Coronary artery (tissue), 2 donors: ENCODE data around the gene PIEZO1.
A peak's percentile ranks its signal among the peaks of the same experiment; 100 is the strongest.

Source experiments
- DNase-seq: peaks from one replicate; pipeline ENCODE4 v3.0.0-alpha.2; 2017; ENCODE audit warnings: low spot score
- H3K27ac ChIP-seq, 2 donors: fragments of 200-600 bp; sonication (generic); one replicate each; pipeline ENCODE4 v1.5.1; 2016 to 2019
- H3K4me3 ChIP-seq: fragments of 200-600 bp; sonication (generic); 2 replicates; pipeline ENCODE4 v1.5.1; 2016; ENCODE audit warnings: mild to moderate bottlenecking, moderate library complexity
- TF ChIP-seq, protein P1 (sequence below): fragments of 200-600 bp; sonication (generic); IDR thresholded peaks from one replicate; pipeline ENCODE4 v1.5.1; 2019; ENCODE audit warnings: antibody characterized with exemption

The PIEZO1 gene

DNA sequence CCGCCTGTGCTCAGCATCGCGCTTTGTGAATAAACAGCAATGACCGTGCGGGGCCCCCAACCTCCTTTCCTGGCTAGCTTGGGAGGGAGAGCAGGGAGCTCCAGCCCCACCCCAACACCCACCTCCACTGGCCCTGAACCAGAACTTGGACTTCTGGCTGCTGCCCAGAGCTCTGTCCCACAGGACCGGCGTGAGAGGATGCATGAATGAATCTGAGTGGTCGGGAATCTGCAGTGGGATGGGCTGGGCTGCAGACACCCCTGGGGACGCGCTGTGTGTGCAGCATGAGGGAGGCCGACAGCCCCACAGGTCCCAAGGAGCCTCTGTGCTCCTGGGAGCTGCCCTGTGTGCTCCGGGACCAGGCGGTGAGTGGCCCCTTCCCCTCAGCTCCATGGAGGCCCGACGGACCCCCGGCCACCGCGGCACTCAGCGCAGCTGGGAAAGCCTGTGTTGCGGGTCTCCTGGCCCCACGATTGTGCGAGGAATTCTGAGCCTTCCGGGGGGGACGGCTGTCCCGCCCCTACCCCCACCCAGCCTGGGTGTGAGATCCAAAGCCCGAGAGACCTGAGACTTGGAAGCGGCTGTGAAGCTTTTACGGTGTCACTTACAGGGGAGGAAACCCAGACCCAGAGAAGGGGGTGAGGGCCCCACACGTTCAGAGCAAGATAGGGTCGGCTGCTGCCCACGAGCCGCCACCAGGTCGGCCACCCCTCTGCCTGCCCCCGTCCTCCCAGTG is 5.4 kb downstream of the PIEZO1 start:
- Histone ChIP-seq H3K4me3 (peak overlapping the region; percentile 19), H3K27ac (peak overlapping the region in 1 of 2 donors; percentile 35)
- no peak for DNase-seq
- TF ChIP-seq, protein P1, sequence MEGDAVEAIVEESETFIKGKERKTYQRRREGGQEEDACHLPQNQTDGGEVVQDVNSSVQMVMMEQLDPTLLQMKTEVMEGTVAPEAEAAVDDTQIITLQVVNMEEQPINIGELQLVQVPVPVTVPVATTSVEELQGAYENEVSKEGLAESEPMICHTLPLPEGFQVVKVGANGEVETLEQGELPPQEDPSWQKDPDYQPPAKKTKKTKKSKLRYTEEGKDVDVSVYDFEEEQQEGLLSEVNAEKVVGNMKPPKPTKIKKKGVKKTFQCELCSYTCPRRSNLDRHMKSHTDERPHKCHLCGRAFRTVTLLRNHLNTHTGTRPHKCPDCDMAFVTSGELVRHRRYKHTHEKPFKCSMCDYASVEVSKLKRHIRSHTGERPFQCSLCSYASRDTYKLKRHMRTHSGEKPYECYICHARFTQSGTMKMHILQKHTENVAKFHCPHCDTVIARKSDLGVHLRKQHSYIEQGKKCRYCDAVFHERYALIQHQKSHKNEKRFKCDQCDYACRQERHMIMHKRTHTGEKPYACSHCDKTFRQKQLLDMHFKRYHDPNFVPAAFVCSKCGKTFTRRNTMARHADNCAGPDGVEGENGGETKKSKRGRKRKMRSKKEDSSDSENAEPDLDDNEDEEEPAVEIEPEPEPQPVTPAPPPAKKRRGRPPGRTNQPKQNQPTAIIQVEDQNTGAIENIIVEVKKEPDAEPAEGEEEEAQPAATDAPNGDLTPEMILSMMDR, result no peak

DNA sequence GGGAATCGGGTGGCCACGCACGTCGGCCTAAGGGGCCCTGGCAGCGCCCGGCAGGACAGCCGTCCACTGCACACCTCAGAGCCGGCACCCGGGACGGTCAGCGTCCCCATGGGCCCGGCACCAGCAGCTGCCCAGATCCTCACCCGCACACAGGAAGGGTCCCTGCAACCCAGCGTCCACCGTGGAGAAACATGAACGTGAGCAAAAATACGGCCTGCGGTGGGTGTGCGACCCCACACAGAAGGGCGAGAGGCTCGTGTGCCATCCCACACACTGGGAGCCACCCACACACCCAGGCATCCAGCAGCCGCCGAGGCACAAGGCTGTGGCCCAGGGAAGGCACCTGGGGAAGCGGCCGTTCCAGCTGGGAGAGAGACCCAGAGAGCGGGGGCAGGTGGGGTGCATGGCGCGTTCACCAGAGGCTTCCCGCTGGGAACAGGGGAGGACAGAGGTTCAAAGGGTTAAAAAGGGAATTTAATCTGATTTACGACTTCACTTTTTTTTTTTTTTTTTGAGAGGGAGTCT is 6.4 kb downstream of the PIEZO1 start:
- DNase-seq, result no peak
- Histone ChIP-seq H3K4me3 (no peak overlapping the region), H3K27ac (no peak overlapping the region)
- TF ChIP-seq, protein P1, result no peak

DNA sequence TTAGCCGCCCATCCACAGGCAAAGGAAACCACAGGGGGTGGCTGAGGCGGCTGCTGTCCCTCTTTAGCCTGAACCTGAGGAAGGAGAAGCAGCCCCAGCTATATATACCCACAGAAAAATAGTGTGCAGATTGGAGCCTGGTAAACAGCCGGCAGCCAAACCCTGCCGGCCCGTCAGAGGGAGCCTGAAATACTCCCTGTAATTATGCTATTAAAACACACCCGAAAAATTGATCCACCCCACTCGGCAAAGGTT is 6.8 kb downstream of the PIEZO1 start:
- TF ChIP-seq, protein P1, result no peak
- H3K27ac ChIP-seq, result no peak overlapping the region
- no peak for DNase-seq
- no peak overlapping the region for H3K4me3 ChIP-seq

DNA sequence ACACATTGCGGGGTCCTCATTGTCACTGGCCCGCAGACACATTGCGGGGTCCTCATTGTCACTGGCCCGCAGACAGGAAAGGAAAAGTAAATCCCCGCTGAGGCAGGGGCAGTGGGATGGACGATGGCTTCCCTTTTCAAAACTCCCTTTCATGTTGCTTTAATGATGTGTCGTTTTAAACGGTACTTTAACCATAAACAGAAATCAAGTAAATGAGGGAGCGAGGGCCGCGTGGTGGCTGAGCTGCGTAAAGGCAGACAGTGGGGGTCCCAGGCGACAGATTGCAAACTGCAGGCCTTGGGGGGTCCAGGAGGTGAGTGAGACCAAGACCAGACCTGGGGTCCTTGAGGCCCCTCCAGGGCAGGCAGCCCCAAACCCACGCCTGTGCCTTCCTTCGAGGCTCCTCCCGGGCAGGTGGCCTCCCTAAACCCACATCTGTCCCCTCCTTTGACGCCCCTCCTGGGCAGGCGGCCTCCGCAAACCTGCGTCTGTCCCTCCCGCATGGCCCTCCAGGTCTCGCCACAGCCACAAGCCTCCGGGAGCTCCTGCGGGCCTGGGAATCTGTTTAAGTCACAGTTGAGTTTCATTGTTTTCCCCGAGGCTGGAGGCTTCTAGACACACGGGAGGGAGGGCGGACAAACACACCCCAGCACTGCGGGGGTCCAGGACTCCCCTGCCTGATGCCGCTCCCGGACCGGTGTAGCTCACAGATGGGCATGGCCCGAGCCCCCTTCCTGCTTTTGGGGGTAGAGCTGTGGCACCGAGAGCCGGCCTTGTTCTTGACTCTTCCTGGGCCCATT is 7.3 kb downstream of the PIEZO1 start:
- H3K4me3 ChIP-seq, result no peak overlapping the region
- no peak for DNase-seq
- H3K27ac ChIP-seq, result no peak overlapping the region
- TF ChIP-seq, protein P1, result no peak

DNA sequence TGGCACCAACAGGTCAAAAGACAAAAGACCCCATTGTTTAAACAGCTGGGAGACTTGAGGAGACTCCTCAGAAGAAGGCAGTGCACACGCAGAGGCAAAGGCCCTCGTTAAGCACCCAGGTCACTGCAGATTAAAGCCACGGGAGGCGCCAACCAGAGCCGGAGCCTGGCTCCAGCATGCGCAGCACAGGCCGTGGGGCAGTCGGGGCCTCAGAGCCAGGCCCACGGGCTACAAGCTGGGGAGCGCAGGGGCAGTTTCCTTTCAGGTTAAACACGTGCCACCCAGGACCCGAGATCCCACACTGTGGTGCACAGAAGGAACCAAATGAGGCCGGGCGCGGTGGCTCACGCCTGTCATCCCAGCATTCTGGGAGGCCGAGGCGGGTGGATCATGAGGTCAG is 9.2 kb downstream of the PIEZO1 start:
- no peak overlapping the region for H3K27ac ChIP-seq
- DNase-seq, result no peak
- TF ChIP-seq, protein P1, result no peak
- no peak overlapping the region for H3K4me3 ChIP-seq

DNA sequence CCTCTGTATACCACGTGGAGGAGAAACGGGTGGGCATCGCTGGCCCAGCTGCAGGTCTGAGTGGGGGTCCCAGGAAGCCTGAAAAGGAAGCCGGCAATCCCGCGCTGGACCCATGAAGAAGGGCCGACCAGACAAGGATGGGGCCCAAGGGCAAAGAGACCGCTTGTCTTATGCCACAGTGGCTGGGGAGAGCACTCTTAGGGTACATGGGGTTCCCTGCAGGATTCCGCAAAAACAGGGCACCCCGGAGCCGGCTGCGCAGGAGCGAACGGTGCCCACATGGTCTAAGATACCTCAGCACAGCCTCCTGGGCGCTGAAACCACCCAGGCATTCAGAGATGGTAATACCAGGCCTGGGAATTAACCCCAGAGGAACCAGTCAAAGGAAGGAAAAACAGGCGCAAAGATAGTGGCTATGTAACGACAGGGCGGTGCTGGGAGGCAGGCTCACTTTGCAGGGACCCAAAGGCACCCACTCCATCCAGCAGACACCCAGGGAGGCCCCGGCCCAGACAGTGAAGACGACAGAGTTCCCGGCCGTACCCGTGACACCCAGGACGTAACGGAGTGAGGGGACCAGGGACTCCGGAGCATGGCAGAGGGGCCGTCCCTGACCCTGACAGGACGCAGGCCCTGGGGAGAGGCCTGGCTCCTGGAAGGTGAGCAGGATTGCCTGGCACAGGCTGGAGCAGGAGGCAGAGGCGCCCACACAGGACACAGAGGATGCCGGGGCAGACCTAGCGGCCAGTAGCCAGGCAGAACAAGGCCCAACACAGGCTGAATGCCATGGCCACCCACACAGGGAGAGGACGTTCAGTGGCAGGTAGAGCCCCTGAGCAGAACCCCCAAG is 10.3 kb downstream of the PIEZO1 start:
- Histone ChIP-seq H3K4me3 (no peak overlapping the region), H3K27ac (peak overlapping the region in 1 of 2 donors; percentile 22)
- DNase-seq, result no peak
- TF ChIP-seq, protein P1, result no peak
